Nephron (organoid): ENCODE data around the gene GLI2.

ENCODE experiments used
- H3K27ac Mint-ChIP-seq, 3 experiments: 2 replicates each; pipeline ENCODE4 v1.8.0; 2020; ENCODE audit warnings: mixed read lengths in 3 of 3, mild to moderate bottlenecking in 2 of 3, moderate library complexity in 1 of 3
- H3K27me3 Mint-ChIP-seq: 2 replicates; pipeline ENCODE4 v1.8.0; 2021; ENCODE audit warnings: low read depth, mild to moderate bottlenecking, moderate library complexity, mixed read lengths
- H3K36me3 Mint-ChIP-seq: 2 replicates; pipeline ENCODE4 v1.8.0; 2020; ENCODE audit warnings: low read depth, mixed read lengths
- H3K4me1 Mint-ChIP-seq: 2 replicates; pipeline ENCODE4 v1.8.0; 2020; ENCODE audit warnings: mixed read lengths
- H3K4me3 Mint-ChIP-seq, 3 experiments: 2 replicates each; pipeline ENCODE4 v1.8.0; 2020; ENCODE audit warnings: mild to moderate bottlenecking in 3 of 3, mixed read lengths in 3 of 3, moderate library complexity in 2 of 3
- H3K9me3 Mint-ChIP-seq: 2 replicates; pipeline ENCODE4 v1.8.0; 2020; ENCODE audit warnings: mixed read lengths
- CTCF ChIP-seq, 3 experiments: fragments of 200-600 bp; sonication (generic); IDR thresholded peaks; one replicate each; pipeline ENCODE4 v1.5.0; 2021; ENCODE audit warnings: antibody characterized with exemption in 3 of 3; ENCODE audit not compliant: unreplicated experiment in 3 of 3

The GLI2 gene

GRCh38 chr2:120731175-120731574 is 4.5 kb upstream of the GLI2 start:
- peaks cover 29% of the 10 kb centered on the region for H3K27me3 Mint-ChIP-seq
- no peak for TF ChIP-seq CTCF (IDR thresholded peaks at IDR 0.05; ENCODE audit: unreplicated experiment in 3 of 3)
- H3K4me1 Mint-ChIP-seq = peaks cover 37% of the 10 kb centered on the region
- H3K27ac Mint-ChIP-seq = no peak overlapping the region
- peaks cover 4% of the 10 kb centered on the region for H3K9me3 Mint-ChIP-seq
- H3K36me3 Mint-ChIP-seq = peaks cover 5% of the 10 kb centered on the region
- no peak overlapping the region for H3K4me3 Mint-ChIP-seq

- TF ChIP-seq CTCF (IDR thresholded peaks at IDR 0.05; ENCODE audit: unreplicated experiment in 3 of 3) = no peak
- Mint-ChIP-seq H3K27me3 (peaks cover 29% of the 10 kb centered on the region), H3K4me3 (no peak overlapping the region), H3K4me1 (peaks cover 41% of the 10 kb centered on the region), H3K9me3 (no peaks in the 10 kb centered on the region), H3K27ac (peak overlapping the region; percentile 55 to 92 (median 91)), H3K36me3 (no peaks in the 10 kb centered on the region)
These were observed 3.0 kb upstream of the GLI2 start for GRCh38 chr2:120732506-120733237.

- no peak for TF ChIP-seq CTCF (IDR thresholded peaks at IDR 0.05; ENCODE audit: unreplicated experiment in 3 of 3)
- no peaks in the 10 kb centered on the region for H3K9me3 Mint-ChIP-seq
- peak overlapping the region; percentile 62 to 85 (median 81) for H3K4me3 Mint-ChIP-seq
- peaks cover 48% of the 10 kb centered on the region for H3K4me1 Mint-ChIP-seq
- H3K36me3 Mint-ChIP-seq = no peaks in the 10 kb centered on the region
- peak overlapping the region; percentile 55 to 92 (median 91) for H3K27ac Mint-ChIP-seq
- peaks cover 29% of the 10 kb centered on the region for H3K27me3 Mint-ChIP-seq
These were observed 2.3 kb upstream of the GLI2 start for GRCh38 chr2:120733238-120733932.

GRCh38 chr2:120734930-120735651 is 577 bp upstream of the GLI2 start:
- peaks cover 33% of the 10 kb centered on the region for H3K27me3 Mint-ChIP-seq
- H3K4me3 Mint-ChIP-seq = peak overlapping the region; percentile 82 to 91 (median 85)
- TF ChIP-seq CTCF (IDR thresholded peaks at IDR 0.05; ENCODE audit: unreplicated experiment in 3 of 3) = no peak
- peak overlapping the region; percentile 92 to 96 (median 92) for H3K27ac Mint-ChIP-seq
- H3K9me3 Mint-ChIP-seq = no peaks in the 10 kb centered on the region
- H3K36me3 Mint-ChIP-seq = no peaks in the 10 kb centered on the region
- peaks cover 52% of the 10 kb centered on the region for H3K4me1 Mint-ChIP-seq

- no peaks in the 10 kb centered on the region for H3K36me3 Mint-ChIP-seq
- peak overlapping the region; percentile 92 to 97 (median 95) for H3K27ac Mint-ChIP-seq
- peaks cover 62% of the 10 kb centered on the region for H3K4me1 Mint-ChIP-seq
- H3K4me3 Mint-ChIP-seq = peak overlapping the region; percentile 92 to 95 (median 93)
- H3K27me3 Mint-ChIP-seq = peaks cover 35% of the 10 kb centered on the region
- H3K9me3 Mint-ChIP-seq = no peaks in the 10 kb centered on the region
- no peak for TF ChIP-seq CTCF (IDR thresholded peaks at IDR 0.05; ENCODE audit: unreplicated experiment in 3 of 3)
These were observed 545 bp downstream of the GLI2 start for GRCh38 chr2:120736202-120736623.
